Fibroblast of pulmonary artery (primary cell): Measurements from ENCODE around the gene CD96.

ENCODE experiments used
- DNase-seq: peaks from one replicate; pipeline ENCODE4 v3.0.0-alpha.2; 2010; ENCODE audit warnings: low read depth
- H3K4me3 ChIP-seq: replicated peaks from 2 replicates; pipeline ENCODE4 v1.5.1; 2011; ENCODE audit warnings: low read depth, mild to moderate bottlenecking, control low read depth, low read length, moderate library complexity
- TF ChIP-seq, protein P1 (sequence below): IDR thresholded peaks from 2 replicates; pipeline ENCODE4 v1.5.1; 2011; ENCODE audit warnings: mild to moderate bottlenecking, control low read depth, low read length, inconsistent platforms; ENCODE audit errors: missing control alignments

The CD96 gene

DNA sequence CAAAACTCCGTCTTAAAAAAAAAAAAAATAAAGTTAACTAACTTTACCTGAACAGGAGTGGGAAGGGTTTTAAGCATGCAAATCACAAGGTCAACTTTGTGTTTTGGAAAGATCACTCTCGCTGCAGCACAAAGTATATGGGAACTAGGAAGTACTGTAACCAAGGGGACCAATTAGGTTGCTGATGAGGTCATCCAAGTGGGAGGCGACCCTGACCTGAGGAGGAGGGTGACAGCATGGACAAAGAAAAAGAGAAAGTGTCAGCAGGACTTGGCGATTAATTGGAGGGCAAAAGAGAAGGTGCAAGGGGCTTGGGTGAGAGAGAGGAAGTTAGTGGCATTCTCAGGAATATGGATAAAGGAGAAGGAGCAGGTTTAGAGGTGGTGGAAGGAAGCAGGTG lies 142.6 kb downstream of the CD96 start:
- no peak for DNase-seq
- TF ChIP-seq, protein P1, sequence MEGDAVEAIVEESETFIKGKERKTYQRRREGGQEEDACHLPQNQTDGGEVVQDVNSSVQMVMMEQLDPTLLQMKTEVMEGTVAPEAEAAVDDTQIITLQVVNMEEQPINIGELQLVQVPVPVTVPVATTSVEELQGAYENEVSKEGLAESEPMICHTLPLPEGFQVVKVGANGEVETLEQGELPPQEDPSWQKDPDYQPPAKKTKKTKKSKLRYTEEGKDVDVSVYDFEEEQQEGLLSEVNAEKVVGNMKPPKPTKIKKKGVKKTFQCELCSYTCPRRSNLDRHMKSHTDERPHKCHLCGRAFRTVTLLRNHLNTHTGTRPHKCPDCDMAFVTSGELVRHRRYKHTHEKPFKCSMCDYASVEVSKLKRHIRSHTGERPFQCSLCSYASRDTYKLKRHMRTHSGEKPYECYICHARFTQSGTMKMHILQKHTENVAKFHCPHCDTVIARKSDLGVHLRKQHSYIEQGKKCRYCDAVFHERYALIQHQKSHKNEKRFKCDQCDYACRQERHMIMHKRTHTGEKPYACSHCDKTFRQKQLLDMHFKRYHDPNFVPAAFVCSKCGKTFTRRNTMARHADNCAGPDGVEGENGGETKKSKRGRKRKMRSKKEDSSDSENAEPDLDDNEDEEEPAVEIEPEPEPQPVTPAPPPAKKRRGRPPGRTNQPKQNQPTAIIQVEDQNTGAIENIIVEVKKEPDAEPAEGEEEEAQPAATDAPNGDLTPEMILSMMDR: no peak
- no peak overlapping the region for H3K4me3 ChIP-seq

DNA sequence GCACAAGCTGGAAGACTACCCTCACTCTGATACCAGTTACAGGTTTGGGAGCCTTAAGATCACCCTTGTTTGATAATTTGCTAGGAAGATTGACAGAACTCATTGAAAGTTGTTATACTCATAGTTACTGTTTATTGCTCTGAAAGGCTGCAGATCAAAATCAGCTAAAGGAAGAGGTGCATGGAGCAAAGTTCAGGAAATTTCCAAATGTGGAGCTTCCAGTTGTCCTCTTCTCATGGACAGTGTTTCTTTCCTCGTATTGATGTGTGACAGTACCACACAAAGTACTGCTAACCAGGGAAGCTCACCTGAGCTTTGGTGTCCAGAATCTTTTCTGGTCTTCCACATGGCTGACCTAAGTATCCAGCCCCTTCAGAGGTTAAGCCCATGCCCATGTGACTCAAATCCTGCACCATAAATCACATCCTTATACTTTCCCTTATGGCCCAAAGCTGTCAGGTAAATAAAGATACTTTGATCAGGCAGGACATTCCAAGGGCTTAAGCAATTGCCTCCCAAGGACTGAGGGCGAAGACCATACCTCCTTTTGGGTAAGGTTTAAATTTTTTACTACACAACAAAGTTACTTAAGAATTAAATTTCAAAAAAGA lies 146.3 kb downstream of the CD96 start:
- no peak for DNase-seq
- no peak overlapping the region for H3K4me3 ChIP-seq
- TF ChIP-seq, protein P1: no peak

DNA sequence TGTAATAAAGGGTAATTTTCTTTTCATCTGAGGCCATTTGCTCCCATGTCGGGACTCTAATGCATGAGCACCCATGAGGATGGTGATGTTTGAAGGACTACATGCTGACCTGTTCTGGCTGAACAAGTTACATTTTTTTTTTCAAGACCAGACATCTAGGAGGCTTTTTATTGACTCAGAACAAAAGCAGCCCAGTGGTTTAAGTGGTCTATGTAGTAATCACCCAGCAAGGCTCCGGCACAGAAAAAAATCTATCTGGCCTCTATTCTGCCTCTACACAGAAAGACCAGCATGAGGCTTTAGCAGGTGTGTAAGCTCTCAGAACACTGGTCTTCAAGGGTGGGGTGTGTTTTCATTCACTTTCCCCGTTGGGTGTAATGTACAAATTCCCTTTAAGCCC lies 148.2 kb downstream of the CD96 start:
- H3K4me3 ChIP-seq: no peak overlapping the region
- DNase-seq: no peak
- TF ChIP-seq, protein P1: no peak

DNA sequence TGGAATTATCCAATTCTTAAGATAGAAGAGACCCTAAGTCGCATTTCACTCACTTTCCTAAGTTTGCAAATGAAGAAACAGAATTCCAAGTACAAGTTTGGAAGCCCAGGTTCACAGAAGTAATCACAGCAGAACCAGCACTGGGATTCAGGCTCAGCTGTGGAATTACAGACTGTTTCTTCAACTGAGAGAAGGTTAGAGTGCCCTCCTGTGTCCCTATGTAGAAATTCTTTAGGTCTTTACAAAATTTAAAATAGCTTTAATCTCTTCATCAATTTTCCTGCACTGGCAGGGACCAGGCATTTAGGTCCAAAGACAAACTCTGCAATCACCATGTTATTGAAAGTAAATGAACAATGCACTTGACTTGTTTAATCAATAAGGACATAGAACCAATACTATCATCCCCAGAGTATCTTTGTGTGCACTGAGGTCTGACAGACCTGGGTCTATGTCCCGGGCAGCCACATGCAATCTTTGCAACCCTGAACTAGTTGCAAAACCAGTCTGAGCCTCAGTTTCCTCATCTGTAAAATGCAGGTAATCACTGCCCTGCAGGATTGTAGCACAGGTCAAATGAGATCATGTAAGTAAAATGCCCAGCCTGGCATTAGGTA lies 149.4 kb downstream of the CD96 start:
- DNase-seq: peak; percentile 78
- H3K4me3 ChIP-seq: no peak overlapping the region
- TF ChIP-seq, protein P1: peak; percentile 63

DNA sequence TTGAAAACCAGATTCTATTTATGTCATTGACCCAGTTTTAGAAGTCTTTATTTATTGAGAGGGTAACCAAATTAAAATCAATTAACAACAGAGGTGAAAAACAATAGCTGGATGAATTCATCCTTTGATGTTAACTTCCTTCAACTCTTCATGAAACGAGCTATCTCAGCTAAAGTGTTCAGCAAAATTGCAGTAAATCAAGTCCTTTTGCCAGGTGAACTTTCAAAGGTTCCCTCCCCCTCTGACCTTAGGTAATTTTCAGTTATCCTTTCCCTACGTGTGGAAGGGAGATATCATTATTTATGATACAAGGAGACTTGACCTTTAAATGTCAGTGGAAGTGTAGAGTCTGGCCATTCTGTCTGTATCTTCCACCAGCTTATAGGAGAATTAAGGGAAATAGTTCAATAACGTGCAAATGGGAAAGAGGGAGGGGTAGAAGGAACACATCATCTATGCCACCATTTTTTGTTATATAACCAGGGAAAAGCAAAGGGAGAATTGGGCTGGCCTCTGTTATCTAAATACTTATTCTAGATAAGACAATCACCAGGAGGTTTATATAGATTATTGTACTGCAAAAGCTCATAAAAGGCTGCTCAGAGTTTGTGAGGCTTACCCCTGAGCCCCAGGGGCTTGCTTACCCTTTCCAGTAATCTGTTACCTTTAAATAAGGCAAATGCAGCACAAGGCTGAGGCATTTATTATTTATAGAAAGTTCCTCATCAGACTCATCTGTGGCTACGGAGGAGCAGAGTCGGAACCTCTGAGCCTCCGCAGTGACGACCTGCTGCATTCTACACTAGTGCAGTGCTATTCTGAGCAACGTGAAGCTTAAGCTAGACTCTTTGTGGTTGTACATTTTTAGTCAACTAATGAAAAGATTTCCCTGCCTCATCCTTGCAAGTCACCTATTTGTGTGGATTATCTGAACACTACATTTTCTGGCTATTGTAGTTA lies 150.9 kb downstream of the CD96 start:
- H3K4me3 ChIP-seq: no peak overlapping the region
- TF ChIP-seq, protein P1: no peak
- no peak for DNase-seq

DNA sequence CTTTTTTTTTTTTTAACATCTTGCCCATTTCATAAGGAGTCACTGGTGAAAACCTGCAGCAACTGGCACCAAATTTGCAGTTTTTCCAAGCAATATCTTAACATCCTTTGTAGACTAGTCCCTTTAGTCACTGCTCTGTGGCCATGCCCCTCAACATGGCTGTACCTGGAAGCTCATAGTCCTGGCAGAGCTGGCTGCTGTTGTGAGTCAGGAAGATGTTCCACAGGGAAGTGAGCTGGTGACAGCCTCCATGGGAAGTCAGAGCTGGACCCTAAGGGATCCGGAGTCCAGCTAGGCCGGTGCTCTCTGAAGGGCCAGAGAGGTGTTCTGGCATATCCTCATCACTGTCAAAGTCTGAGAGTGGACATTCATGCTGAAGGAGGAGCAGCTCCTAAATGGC lies 152.5 kb downstream of the CD96 start:
- DNase-seq: no peak
- TF ChIP-seq, protein P1: no peak
- no peak overlapping the region for H3K4me3 ChIP-seq
